ENCODE results near the gene ACOT7. TPM values are rescaled to one million over a fixed set of nuclear protein-coding genes. Genes with fewer than 3 reads are reported as not detected.
A peak's percentile ranks its signal among the peaks of the same experiment; 100 is the strongest.

ACOT7 gene
- polyA plus RNA-seq, 1 donor: 28.8 TPM

DNA sequence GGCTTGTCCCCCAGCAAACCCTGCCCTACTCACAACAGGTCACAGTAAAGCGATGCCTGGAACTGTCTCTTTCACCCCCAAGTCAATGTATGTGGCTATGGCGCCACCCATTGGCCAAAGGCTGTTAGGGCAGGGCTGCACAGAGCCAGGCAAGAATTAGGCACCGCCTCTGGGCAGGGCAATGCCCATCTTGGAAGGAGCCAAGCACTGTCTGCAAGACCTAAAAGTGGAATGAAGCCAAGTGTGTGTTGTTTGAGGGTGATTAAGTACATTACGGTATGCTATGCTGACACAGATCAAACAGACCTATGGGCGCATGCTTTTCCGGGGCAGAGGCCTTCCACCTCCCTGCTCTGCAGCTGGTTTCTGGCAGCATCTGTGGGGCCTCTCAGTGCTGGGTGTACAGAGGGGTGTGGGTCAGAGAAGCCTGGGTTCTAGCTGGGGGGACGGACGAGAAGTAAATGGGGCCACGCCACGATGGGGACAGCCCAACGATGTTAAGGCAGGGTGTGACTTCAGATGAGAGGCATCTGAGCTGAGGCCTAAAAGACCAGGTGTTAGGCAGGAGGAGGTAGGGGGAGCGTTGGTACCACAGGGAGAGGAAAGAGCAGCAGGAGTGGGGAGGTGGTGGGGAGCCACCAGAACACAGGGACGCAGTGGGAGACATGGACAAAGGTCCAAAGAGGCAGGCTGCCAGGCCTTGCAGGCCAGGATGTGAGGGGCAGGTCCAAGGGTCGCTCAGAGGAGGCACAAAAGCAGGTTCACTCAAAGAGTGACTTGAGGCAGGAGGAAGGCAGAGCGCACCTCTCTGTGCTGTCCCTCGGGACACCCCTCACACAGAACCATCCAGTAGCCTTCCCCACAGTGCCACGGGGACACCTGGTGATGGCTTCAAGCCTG, 49.8 kb downstream of the ACOT7 start:
- peaks cover 6% of the 10 kb centered on the region for H3K4me1 ChIP-seq (ENCODE audit: control insufficient read depth, insufficient read depth, low read length)
- no peak overlapping the region for H3K27ac ChIP-seq (ENCODE audit: low read length)
- WGBS (ENCODE audit: insufficient coverage, low lambda C conversion rate): 80% methylated on average over 1 of the region's 17 CpGs
- H3K36me3 ChIP-seq (ENCODE audit: control insufficient read depth, insufficient read depth, low read length): peaks cover 4% of the 10 kb centered on the region
- peak; percentile 67 to 69 for DNase-seq
- H3K4me3 ChIP-seq (ENCODE audit: low read length): no peak overlapping the region
- H3K9me3 ChIP-seq (ENCODE audit: control insufficient read depth, low read depth, low read length): no peaks in the 10 kb centered on the region
- no peaks in the 10 kb centered on the region for H3K27me3 ChIP-seq (ENCODE audit: control insufficient read depth, insufficient read depth, low read length)

DNA sequence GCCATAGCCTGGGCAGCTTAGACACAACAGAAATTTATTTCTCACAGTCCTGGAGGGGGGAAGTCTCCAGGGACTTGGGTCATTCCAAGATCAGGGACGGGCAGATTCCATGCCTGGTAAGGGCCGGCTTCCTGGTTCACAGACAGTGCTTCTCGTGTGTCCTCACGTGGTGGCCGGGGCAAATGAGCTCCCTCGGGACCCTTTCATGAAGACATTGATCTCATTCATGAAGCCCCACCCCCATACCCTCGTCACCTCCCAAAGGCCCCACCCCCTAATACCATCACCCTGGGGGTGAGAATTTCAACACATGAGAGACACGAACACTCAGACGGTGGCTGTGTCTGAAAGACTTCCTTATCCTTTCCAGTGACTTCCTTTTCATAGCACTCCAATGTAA, 51.5 kb downstream of the ACOT7 start:
- WGBS (ENCODE audit: insufficient coverage, low lambda C conversion rate): no CpG with 5 or more reads among the region's 9 CpGs
- Histone ChIP-seq H3K27ac (ENCODE audit: low read length) (no peak overlapping the region), H3K9me3 (ENCODE audit: control insufficient read depth, low read depth, low read length) (no peaks in the 10 kb centered on the region), H3K4me1 (ENCODE audit: control insufficient read depth, insufficient read depth, low read length) (peaks cover 6% of the 10 kb centered on the region), H3K36me3 (ENCODE audit: control insufficient read depth, insufficient read depth, low read length) (peaks cover 7% of the 10 kb centered on the region), H3K27me3 (ENCODE audit: control insufficient read depth, insufficient read depth, low read length) (no peaks in the 10 kb centered on the region), H3K4me3 (ENCODE audit: low read length) (no peak overlapping the region)
- no peak for DNase-seq

DNA sequence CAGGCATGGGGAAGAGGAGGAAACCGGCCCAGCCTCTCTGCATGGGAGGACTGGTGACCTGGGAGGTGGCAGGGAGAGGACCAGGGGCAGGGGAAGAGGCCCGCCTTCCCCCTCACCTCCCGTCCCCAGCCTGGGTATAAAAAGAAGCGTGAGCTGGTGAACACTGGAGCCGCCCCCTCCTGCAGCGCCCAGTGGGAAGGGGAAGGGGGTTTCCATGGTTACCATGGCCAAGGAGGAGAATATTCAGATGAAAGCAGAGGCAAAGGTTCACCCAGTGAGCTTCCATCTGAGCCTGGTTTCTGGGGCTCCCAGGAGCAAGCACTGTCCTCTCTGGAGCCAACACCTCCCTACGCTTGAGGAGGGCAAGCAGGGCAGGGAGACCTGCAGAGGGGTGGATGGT, 54.9 kb downstream of the ACOT7 start:
- no peaks in the 10 kb centered on the region for H3K27me3 ChIP-seq (ENCODE audit: control insufficient read depth, insufficient read depth, low read length)
- peaks cover 7% of the 10 kb centered on the region for H3K36me3 ChIP-seq (ENCODE audit: control insufficient read depth, insufficient read depth, low read length)
- no peaks in the 10 kb centered on the region for H3K9me3 ChIP-seq (ENCODE audit: control insufficient read depth, low read depth, low read length)
- H3K4me1 ChIP-seq (ENCODE audit: control insufficient read depth, insufficient read depth, low read length): peaks cover under 1% of the 10 kb centered on the region
- H3K4me3 ChIP-seq (ENCODE audit: low read length): no peak overlapping the region
- no peak overlapping the region for H3K27ac ChIP-seq (ENCODE audit: low read length)
- no peak for DNase-seq
- no CpG with 5 or more reads among the region's 7 CpGs for WGBS (ENCODE audit: insufficient coverage, low lambda C conversion rate)

DNA sequence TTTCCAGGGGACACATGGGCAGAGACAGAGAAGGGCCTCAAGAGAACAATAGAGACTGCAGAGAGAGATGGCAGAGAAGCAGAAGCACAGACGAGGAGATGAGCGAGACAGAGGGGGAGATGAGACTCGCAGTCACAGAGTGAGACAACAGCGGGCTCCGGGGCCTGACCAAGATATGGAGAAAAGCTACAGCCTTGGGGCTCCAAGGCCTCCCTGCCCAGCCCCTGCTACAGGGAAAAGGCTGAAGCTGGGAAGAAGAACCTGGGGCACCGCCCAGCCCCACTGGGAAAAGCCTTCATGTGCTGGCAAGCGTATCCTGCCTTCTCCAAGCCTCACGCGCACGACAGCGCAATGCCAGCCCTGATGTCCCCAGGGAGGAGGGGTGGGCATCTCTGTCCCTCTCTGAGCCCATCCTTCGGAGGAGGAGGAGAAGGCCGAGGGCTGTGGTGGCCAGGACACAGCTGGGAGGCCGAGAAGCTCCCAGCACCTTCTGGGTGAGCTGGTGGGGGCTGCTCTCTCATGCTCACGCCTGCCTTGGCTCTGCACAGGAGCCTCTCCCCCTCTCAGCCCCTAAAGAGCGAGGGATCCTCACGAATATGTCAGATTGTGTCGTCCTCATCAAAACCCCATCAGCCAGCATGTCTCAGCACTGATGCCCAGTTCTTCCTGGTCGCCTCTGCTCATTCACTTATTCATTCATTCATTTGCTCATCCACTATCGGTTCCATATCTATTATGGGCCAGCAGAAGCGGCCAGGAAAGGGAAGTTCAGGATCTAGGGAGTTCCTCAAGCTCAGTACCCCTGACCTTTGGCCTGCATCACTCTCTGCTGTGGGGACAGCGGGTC, 56.6 kb downstream of the ACOT7 start:
- Histone ChIP-seq H3K36me3 (ENCODE audit: control insufficient read depth, insufficient read depth, low read length) (peaks cover 7% of the 10 kb centered on the region), H3K27ac (ENCODE audit: low read length) (peak overlapping the region; percentile 38), H3K4me3 (ENCODE audit: low read length) (no peak overlapping the region), H3K27me3 (ENCODE audit: control insufficient read depth, insufficient read depth, low read length) (no peaks in the 10 kb centered on the region), H3K9me3 (ENCODE audit: control insufficient read depth, low read depth, low read length) (no peaks in the 10 kb centered on the region), H3K4me1 (ENCODE audit: control insufficient read depth, insufficient read depth, low read length) (no peaks in the 10 kb centered on the region)
- no CpG with 5 or more reads among the region's 22 CpGs for WGBS (ENCODE audit: insufficient coverage, low lambda C conversion rate)
- DNase-seq: no peak

DNA sequence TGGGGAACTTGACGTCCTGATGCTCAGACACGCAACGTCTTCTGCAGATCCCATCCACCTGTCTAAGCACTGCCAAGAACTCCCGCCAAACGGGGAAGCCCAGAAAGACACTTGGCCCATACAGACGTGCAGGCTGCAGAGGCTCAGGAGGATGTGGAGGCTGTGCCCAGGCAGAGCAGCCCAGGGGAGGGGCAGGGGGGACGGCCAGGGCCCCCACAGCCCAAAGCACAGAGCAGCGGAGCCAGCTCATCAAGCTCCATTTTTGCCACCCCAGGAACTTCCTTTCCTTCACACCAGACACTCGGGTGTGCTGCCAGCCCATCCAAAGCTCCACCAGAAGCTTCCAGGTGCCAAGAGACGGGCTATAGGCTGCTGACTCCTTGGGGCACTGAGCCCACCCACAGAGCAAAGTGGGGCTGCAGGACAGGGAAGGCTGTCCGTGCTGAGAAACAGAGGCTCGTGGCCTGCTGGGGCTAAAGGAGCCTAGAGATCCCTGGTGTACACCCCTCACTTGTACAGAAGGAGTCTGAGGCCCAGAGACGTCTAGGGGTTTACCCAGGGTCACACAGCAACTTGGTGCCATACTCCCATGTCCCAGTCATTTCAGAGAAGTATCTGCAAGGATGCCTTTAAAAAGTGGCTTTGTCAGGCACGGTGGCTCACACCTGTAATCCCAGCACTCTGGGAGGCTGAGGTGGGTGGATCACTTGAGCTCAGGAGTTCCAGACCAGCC, 59.1 kb downstream of the ACOT7 start:
- H3K9me3 ChIP-seq (ENCODE audit: control insufficient read depth, low read depth, low read length): no peaks in the 10 kb centered on the region
- H3K27ac ChIP-seq (ENCODE audit: low read length): no peak overlapping the region
- no peaks in the 10 kb centered on the region for H3K27me3 ChIP-seq (ENCODE audit: control insufficient read depth, insufficient read depth, low read length)
- no CpG with 5 or more reads among the region's 14 CpGs for WGBS (ENCODE audit: insufficient coverage, low lambda C conversion rate)
- H3K36me3 ChIP-seq (ENCODE audit: control insufficient read depth, insufficient read depth, low read length): peaks cover 9% of the 10 kb centered on the region
- no peak overlapping the region for H3K4me3 ChIP-seq (ENCODE audit: low read length)
- peaks cover 8% of the 10 kb centered on the region for H3K4me1 ChIP-seq (ENCODE audit: control insufficient read depth, insufficient read depth, low read length)
- DNase-seq: no peak

DNA sequence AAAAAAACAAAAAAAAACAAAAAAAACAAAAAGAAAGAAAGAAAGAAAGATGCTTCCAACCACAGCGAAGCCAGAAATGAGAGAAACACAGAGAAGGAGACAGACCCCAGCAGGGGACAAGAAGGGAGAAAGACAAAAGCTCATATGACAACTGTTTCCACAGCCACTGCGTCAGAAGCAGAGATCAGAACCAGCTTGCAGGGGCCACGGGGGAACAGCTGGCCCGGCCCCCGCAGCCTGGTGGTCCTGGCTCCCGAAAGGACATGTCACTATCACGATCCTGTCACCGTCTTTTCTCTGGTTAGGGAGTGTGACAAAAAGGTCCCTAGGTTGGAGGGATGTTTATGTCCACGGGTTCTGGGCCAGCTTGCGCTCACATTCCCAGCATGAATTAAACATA, 60.7 kb downstream of the ACOT7 start:
- no peak for DNase-seq
- H3K27me3 ChIP-seq (ENCODE audit: control insufficient read depth, insufficient read depth, low read length): no peaks in the 10 kb centered on the region
- peaks cover 8% of the 10 kb centered on the region for H3K4me1 ChIP-seq (ENCODE audit: control insufficient read depth, insufficient read depth, low read length)
- no peak overlapping the region for H3K4me3 ChIP-seq (ENCODE audit: low read length)
- H3K9me3 ChIP-seq (ENCODE audit: control insufficient read depth, low read depth, low read length): no peaks in the 10 kb centered on the region
- peaks cover 2% of the 10 kb centered on the region for H3K36me3 ChIP-seq (ENCODE audit: control insufficient read depth, insufficient read depth, low read length)
- no peak overlapping the region for H3K27ac ChIP-seq (ENCODE audit: low read length)
- 100% methylated on average over 1 of the region's 10 CpGs for WGBS (ENCODE audit: insufficient coverage, low lambda C conversion rate)

DNA sequence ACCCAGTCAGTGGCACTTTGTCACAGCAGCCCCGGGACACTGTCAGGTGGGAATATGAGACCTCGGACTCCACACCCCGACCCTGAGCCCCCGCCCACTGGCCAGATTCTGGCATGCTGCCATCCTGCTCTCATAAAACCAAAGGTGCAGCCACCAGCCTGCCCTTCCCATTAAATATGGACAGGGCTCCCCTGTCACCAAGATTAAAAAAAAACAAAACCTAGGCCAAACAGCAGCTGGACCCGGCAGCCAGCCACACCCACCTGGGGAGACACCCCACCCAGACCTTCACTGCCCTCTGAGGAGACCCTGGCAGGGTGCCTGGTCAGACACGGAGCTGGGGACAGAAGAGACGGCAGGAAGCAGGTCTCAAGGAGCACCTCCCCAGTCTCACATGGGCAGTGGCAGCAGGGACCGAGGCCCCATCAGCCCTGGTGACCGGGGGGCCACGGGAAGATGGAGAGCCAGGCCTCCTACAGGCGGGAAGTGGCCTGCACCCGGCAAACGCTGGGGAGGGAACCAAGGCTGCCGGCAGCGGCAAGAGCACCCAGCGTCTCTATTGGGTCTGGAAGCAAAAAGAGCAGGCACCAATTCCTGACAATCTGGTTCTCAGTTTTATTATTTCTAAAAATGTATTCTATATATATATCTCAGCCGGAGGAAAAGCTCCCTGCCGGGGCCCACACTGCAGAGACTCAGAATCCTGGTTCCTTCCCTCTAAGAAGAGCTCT, 61.9 kb downstream of the ACOT7 start:
- H3K27ac ChIP-seq (ENCODE audit: low read length): no peak overlapping the region
- peaks cover 5% of the 10 kb centered on the region for H3K36me3 ChIP-seq (ENCODE audit: control insufficient read depth, insufficient read depth, low read length)
- DNase-seq: no peak
- no peaks in the 10 kb centered on the region for H3K9me3 ChIP-seq (ENCODE audit: control insufficient read depth, low read depth, low read length)
- WGBS (ENCODE audit: insufficient coverage, low lambda C conversion rate): no CpG with 5 or more reads among the region's 18 CpGs
- H3K27me3 ChIP-seq (ENCODE audit: control insufficient read depth, insufficient read depth, low read length): no peaks in the 10 kb centered on the region
- H3K4me3 ChIP-seq (ENCODE audit: low read length): no peak overlapping the region
- peaks cover 8% of the 10 kb centered on the region for H3K4me1 ChIP-seq (ENCODE audit: control insufficient read depth, insufficient read depth, low read length)

DNA sequence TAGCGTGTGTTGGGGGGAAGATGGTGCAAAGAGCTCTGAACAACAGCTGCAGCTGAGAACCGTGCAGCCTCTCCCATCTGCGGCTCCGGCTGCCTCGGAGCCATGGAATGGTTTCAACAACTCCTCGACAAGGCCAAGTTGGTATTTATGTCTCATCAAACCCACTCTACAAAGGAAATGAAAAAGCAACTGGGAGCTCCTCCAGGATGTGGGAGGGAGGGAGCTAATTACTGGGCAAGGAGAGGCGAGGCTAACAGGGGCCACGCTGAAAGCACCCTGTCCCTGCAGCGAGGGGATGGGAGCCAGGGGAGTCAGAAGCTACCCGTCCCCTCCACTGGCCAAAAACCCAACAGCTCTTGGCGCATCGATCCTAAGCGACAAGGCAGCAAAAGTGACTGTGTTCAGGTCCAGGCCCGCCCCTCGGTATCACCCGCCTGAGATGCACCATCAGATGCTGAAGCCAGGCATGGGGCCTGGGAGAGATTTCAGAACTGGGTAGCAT, 63.1 kb downstream of the ACOT7 start:
- H3K9me3 ChIP-seq (ENCODE audit: control insufficient read depth, low read depth, low read length): no peaks in the 10 kb centered on the region
- peak in 1 of 2 donors; percentile 12 for DNase-seq
- peak overlapping the region; percentile 38 for H3K27ac ChIP-seq (ENCODE audit: low read length)
- H3K36me3 ChIP-seq (ENCODE audit: control insufficient read depth, insufficient read depth, low read length): peaks cover 10% of the 10 kb centered on the region
- H3K27me3 ChIP-seq (ENCODE audit: control insufficient read depth, insufficient read depth, low read length): no peaks in the 10 kb centered on the region
- WGBS (ENCODE audit: insufficient coverage, low lambda C conversion rate): no CpG with 5 or more reads among the region's 16 CpGs
- H3K4me3 ChIP-seq (ENCODE audit: low read length): no peak overlapping the region
- peaks cover 8% of the 10 kb centered on the region for H3K4me1 ChIP-seq (ENCODE audit: control insufficient read depth, insufficient read depth, low read length)

DNA sequence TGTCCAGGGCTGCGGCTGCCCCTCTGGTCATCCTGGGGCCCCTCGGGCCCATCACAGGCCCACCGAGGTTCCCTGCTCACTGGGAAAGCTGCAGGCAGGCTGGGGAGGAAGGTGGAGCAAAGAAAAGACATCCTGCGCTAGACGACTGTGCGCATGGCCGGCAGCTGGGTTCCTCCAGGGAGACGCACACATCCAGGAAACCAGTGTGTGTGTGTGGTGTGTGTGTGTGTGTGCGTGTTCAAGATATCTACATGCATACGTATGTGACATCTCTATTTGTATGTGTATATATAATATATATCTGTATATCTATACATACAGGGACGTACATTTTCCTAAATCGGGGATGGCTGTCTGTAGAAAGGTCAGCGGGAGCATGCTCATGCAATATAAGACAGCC, 63.7 kb downstream of the ACOT7 start:
- 60% methylated on average over 1 of the region's 13 CpGs for WGBS (ENCODE audit: insufficient coverage, low lambda C conversion rate)
- H3K4me3 ChIP-seq (ENCODE audit: low read length): no peak overlapping the region
- peaks cover 8% of the 10 kb centered on the region for H3K4me1 ChIP-seq (ENCODE audit: control insufficient read depth, insufficient read depth, low read length)
- no peaks in the 10 kb centered on the region for H3K9me3 ChIP-seq (ENCODE audit: control insufficient read depth, low read depth, low read length)
- DNase-seq: peak in 1 of 2 donors; percentile 37
- H3K27ac ChIP-seq (ENCODE audit: low read length): peak overlapping the region; percentile 38
- no peaks in the 10 kb centered on the region for H3K27me3 ChIP-seq (ENCODE audit: control insufficient read depth, insufficient read depth, low read length)
- H3K36me3 ChIP-seq (ENCODE audit: control insufficient read depth, insufficient read depth, low read length): peaks cover 10% of the 10 kb centered on the region

Measured in large intestine (tissue), 3 donors.